ENCODE results near the gene IQUB. TPM values are rescaled to one million over a fixed set of nuclear protein-coding genes. Genes with fewer than 3 reads are reported as not detected.
"Not testable (repeated sequence)": the region's sequence is repeated elsewhere in the genome, so short reads cannot be mapped to it uniquely, and the experiment has no call there.

The IQUB gene
- total RNA-seq, 1 experiment from 2014 or later: 0.21 TPM

DNA sequence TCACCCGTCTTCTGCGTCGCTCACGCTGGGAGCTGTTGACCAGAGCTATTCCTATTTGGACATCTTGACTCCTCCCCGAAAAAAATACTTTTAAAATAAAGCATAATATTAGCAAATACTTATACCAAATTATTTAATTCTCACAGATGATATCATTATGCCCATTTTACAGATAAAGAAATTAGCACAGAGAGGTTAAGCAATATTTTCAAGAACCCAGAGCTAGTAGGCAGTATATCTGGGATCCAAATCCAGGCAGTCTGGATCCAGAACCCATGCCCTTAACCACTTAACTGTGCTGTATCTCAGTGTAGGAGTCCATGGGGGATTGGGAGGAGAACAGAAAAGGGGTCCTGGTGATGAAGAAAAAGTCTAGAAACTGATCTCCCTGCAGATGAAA lies 6.1 kb downstream of the IQUB start:
- Mint-ChIP-seq H3K27me3 (ENCODE audit: unreplicated experiment) (peaks cover 16% of the 10 kb centered on the region), H3K4me1 (ENCODE audit: low read depth, unreplicated experiment) (no peaks in the 10 kb centered on the region), H3K9me3 (ENCODE audit: low read depth, unreplicated experiment) (no peaks in the 10 kb centered on the region), H3K4me3 (ENCODE audit: low read depth, unreplicated experiment) (no peak overlapping the region), H3K36me3 (ENCODE audit: insufficient read depth, unreplicated experiment) (peaks cover 6% of the 10 kb centered on the region), H3K27ac (ENCODE audit: unreplicated experiment) (no peak overlapping the region)
- no TSS peak for BruUV-seq (replicated peaks)
- DNase-seq: no peak
- TF ChIP-seq, protein P1, sequence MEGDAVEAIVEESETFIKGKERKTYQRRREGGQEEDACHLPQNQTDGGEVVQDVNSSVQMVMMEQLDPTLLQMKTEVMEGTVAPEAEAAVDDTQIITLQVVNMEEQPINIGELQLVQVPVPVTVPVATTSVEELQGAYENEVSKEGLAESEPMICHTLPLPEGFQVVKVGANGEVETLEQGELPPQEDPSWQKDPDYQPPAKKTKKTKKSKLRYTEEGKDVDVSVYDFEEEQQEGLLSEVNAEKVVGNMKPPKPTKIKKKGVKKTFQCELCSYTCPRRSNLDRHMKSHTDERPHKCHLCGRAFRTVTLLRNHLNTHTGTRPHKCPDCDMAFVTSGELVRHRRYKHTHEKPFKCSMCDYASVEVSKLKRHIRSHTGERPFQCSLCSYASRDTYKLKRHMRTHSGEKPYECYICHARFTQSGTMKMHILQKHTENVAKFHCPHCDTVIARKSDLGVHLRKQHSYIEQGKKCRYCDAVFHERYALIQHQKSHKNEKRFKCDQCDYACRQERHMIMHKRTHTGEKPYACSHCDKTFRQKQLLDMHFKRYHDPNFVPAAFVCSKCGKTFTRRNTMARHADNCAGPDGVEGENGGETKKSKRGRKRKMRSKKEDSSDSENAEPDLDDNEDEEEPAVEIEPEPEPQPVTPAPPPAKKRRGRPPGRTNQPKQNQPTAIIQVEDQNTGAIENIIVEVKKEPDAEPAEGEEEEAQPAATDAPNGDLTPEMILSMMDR (IDR thresholded peaks at IDR 0.05; ENCODE audit: unreplicated experiment): no peak
- intact Hi-C loops (cut with micrococcal nuclease; ENCODE audit: unreplicated experiment): no loop called here
- CTCF ChIA-PET: no interaction called here

DNA sequence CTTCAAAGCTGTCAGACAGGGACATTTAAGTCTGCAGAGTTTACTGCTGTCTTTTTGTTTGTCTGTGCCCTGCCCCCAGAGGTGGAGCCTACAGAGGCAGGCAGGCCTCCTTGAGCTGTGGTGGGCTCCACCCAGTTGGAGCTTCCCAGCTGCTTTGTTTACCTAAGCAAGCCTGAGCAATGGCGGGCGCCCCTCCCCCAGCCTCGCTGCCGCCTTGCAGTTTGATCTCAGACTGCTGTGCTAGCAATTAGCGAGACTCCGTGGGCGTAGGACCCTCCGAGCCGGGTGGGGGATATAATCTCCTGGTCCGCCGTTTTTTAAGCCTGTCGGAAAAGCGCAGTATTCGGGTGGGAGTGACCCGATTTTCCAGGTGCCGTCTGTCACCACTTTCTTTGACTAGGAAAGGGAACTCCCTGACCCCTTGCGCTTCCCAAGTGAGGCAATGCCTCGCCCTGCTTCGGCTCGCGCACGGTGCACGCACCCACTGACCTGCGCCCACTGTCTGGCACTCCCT lies 6.6 kb downstream of the IQUB start:
- H3K9me3 Mint-ChIP-seq (ENCODE audit: low read depth, unreplicated experiment): not testable (repeated sequence)

DNA sequence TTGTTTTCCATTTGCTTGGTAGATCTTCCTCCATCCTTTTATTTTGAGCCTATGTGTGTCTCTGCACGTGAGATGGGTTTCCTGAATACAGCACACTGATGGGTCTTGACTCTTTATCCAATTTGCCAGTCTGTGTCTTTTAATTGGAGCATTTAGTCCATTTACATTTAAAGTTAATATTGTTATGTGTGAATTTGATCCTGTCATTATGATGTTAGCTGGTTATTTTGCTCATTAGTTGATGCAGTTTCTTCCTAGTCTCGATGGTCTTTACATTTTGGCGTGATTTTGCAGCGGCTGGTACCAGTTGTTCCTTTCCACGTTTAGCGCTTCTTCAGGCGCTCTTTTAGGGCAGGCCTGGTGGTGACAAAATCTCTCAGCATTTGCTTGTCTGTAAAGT lies 7.9 kb downstream of the IQUB start:
- H3K27me3 Mint-ChIP-seq (ENCODE audit: unreplicated experiment); CTCF ChIA-PET; H3K36me3 Mint-ChIP-seq (ENCODE audit: insufficient read depth, unreplicated experiment); H3K4me3 Mint-ChIP-seq (ENCODE audit: low read depth, unreplicated experiment); H3K9me3 Mint-ChIP-seq (ENCODE audit: low read depth, unreplicated experiment); intact Hi-C loops (cut with micrococcal nuclease; ENCODE audit: unreplicated experiment); H3K4me1 Mint-ChIP-seq (ENCODE audit: low read depth, unreplicated experiment); H3K27ac Mint-ChIP-seq (ENCODE audit: unreplicated experiment); DNase-seq; BruUV-seq (replicated peaks): not testable (repeated sequence)

More for the DNA sequence above, 6.6 kb downstream of the IQUB start:
- H3K27ac Mint-ChIP-seq (ENCODE audit: unreplicated experiment); DNase-seq; H3K4me1 Mint-ChIP-seq (ENCODE audit: low read depth, unreplicated experiment); CTCF ChIA-PET; BruUV-seq (replicated peaks); H3K36me3 Mint-ChIP-seq (ENCODE audit: insufficient read depth, unreplicated experiment); H3K4me3 Mint-ChIP-seq (ENCODE audit: low read depth, unreplicated experiment); intact Hi-C loops (cut with micrococcal nuclease; ENCODE audit: unreplicated experiment): not testable (repeated sequence)
- H3K27me3 Mint-ChIP-seq (ENCODE audit: unreplicated experiment): peaks cover 11% of the 10 kb centered on the region

DNA sequence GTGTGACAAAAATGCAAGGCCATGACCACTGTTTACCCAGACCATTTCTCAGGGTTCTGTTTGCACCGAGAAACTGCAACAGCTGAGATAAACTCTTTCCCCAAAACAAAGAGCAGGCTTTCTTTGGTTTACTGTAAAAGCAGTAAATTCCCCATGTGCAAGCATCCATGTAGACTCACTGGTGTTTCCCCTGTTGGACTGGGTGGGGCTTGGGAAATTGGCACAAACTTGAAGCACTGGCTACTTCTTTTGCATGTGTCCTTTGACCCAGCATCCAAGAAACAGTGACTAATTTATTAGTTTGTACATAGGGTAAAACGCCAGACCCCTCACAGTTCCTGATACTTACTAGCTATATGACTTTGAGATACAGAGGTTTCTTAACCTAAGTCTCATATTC lies 12.3 kb downstream of the IQUB start:
- no TSS peak for BruUV-seq (replicated peaks)

DNA sequence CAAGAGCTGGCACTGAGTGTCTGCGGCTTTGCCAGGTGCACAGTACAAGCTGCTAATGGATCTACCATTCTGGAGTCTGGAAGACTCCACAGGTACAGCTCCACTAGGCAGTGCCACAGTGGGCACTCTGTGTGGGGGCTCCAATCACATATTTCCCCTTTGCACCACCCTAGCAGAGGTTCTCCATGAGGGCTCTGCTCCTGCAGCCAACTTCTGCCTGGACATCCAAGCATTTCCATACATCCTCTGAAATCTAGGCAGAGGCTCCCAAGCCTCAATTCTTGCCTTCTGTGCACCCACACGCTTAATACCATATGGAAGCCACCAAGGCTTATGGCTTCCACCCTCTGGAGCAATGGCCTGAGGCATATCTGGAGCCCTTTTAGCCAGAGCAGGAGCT lies 29.2 kb downstream of the IQUB start:
- Mint-ChIP-seq H3K4me1 (ENCODE audit: low read depth, unreplicated experiment) (no peaks in the 10 kb centered on the region), H3K27me3 (ENCODE audit: unreplicated experiment) (peaks cover 7% of the 10 kb centered on the region), H3K36me3 (ENCODE audit: insufficient read depth, unreplicated experiment) (no peaks in the 10 kb centered on the region), H3K9me3 (ENCODE audit: low read depth, unreplicated experiment) (peaks cover 10% of the 10 kb centered on the region), H3K4me3 (ENCODE audit: low read depth, unreplicated experiment) (no peak overlapping the region), H3K27ac (ENCODE audit: unreplicated experiment) (no peak overlapping the region)
- DNase-seq: no peak
- intact Hi-C loops (cut with micrococcal nuclease; ENCODE audit: unreplicated experiment): no loop called here
- TF ChIP-seq, protein P1 (IDR thresholded peaks at IDR 0.05; ENCODE audit: unreplicated experiment): no peak
- BruUV-seq (replicated peaks): no TSS peak
- CTCF ChIA-PET: no interaction called here

More for the DNA sequence above, 12.3 kb downstream of the IQUB start:
- Mint-ChIP-seq H3K27me3 (ENCODE audit: unreplicated experiment) (no peaks in the 10 kb centered on the region), H3K4me3 (ENCODE audit: low read depth, unreplicated experiment) (no peak overlapping the region), H3K9me3 (ENCODE audit: low read depth, unreplicated experiment) (no peaks in the 10 kb centered on the region), H3K4me1 (ENCODE audit: low read depth, unreplicated experiment) (no peaks in the 10 kb centered on the region), H3K36me3 (ENCODE audit: insufficient read depth, unreplicated experiment) (no peaks in the 10 kb centered on the region), H3K27ac (ENCODE audit: unreplicated experiment) (no peak overlapping the region)
- intact Hi-C loops (cut with micrococcal nuclease; ENCODE audit: unreplicated experiment): no loop called here
- DNase-seq: no peak
- CTCF ChIA-PET: interaction anchor here (0.6 kb wide), 1 partner anchor 858 kb away, joined by 6 read pairs; no protein-coding TSS in a partner anchor
- TF ChIP-seq, protein P1 (IDR thresholded peaks at IDR 0.05; ENCODE audit: unreplicated experiment): no peak

All from Calu3 (cell line).